Astrocyte (in vitro differentiated cells and primary cell): ENCODE measurements around the gene SLC25A30.

ENCODE experiments used
- EZH2 ChIP-seq: IDR thresholded peaks from 2 replicates; pipeline ENCODE4 v1.6.1; 2012; ENCODE audit warnings: mild to moderate bottlenecking, low read length, inconsistent platforms; ENCODE audit not compliant: insufficient read depth
- TF ChIP-seq, protein P1 (sequence below): IDR thresholded peaks from 2 replicates; pipeline ENCODE4 v1.5.1; 2011; ENCODE audit warnings: low read depth, mild to moderate bottlenecking, inconsistent platforms, low read length, moderate library complexity; ENCODE audit not compliant: insufficient read depth

DNA sequence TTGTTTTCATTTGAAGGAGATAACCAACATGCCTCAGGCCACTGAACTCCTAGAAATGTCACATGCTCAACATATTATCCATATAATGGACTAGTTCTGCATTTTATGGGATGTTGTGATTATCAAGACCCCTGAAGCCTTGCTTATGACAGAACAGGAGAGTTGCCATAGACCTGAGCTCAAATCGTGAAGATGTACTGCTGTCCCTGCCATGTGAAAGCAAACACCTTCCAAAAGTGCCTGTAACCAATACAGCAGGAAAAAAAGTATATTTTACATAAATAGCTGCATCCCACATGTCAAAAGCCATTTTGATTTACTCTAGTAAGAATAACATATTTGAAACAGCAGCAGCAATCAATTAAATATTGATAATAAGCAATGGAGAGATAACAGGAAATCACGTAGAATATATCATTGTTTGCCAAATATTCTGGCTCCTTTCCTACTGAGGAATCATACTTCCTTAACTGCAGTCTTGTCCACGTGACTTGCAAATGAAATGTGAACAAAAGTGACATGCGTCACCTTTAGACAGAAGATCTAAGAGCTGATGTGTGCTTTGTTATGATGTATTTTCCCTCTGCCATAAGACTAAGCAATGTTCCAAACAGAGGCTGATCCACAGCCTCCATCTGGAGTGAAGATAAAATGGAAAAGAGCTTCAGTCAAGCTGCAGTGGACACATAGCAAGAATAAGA lies 33.5 kb downstream of the SLC25A30 start:
- TF ChIP-seq, protein P1, sequence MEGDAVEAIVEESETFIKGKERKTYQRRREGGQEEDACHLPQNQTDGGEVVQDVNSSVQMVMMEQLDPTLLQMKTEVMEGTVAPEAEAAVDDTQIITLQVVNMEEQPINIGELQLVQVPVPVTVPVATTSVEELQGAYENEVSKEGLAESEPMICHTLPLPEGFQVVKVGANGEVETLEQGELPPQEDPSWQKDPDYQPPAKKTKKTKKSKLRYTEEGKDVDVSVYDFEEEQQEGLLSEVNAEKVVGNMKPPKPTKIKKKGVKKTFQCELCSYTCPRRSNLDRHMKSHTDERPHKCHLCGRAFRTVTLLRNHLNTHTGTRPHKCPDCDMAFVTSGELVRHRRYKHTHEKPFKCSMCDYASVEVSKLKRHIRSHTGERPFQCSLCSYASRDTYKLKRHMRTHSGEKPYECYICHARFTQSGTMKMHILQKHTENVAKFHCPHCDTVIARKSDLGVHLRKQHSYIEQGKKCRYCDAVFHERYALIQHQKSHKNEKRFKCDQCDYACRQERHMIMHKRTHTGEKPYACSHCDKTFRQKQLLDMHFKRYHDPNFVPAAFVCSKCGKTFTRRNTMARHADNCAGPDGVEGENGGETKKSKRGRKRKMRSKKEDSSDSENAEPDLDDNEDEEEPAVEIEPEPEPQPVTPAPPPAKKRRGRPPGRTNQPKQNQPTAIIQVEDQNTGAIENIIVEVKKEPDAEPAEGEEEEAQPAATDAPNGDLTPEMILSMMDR, result no peak
- no peak for TF ChIP-seq EZH2
